IMR-90 (cell line): Measurements from ENCODE around the gene RAP1A. TPM values are rescaled to one million over a fixed set of nuclear protein-coding genes. Genes with fewer than 3 reads are reported as not detected.

ENCODE experiments used
- ATAC-seq: fragments of 200-7000 bp; cut with Tn5 transposase; 2 replicates; pipeline ENCODE4 v1.9.1; 2020; ENCODE audit warnings: low read depth, mild to moderate bottlenecking, moderate library complexity
- BruUV-seq: library from RNA; stranded (reverse); fragments of 400-500 nt; replicated peaks from 2 replicates; lab custom pipeline; 2021; lab: Mats Ljungman, UMichigan
- CTCF ChIA-PET: fragments of 300-600 bp; formaldehyde crosslinking; extraction: SDS; loops from one replicate; lab custom pipeline; 2021; ENCODE audit warnings: antibody characterized with exemption; lab: Yijun Ruan, JAX
- POLR2A ChIA-PET: fragments of 300-600 bp; sonication (Branson Sonifier 250); formaldehyde crosslinking; loops from one replicate; lab custom pipeline; 2022; ENCODE audit warnings: antibody characterized with exemption; ENCODE audit not compliant: unreplicated experiment; lab: Charles Lee
- DNase-seq: peaks from one replicate; pipeline ENCODE4 v3.0.0; 2013
- H2AFZ ChIP-seq: replicated peaks from 2 replicates; pipeline ENCODE3; 2013; ENCODE audit warnings: low read length, mild to moderate bottlenecking; ENCODE audit not compliant: poor library complexity
- H2AK5ac ChIP-seq: 2 replicates; pipeline ENCODE4 v1.6.1; 2013; ENCODE audit warnings: low read depth, low read length, inconsistent platforms
- H2AK9ac ChIP-seq: replicated peaks from 2 replicates; pipeline ENCODE3; 2013; ENCODE audit warnings: mild to moderate bottlenecking, low read depth, low read length, moderate library complexity; ENCODE audit not compliant: poor library complexity
- H2BK120ac ChIP-seq: 2 replicates; pipeline ENCODE4 v1.6.1; 2013; ENCODE audit warnings: low read depth, low read length, inconsistent platforms
- H2BK15ac ChIP-seq: 3 replicates; pipeline ENCODE4 v1.6.1; 2013; ENCODE audit warnings: low read depth, low read length, inconsistent platforms
- H2BK20ac ChIP-seq: 2 replicates; pipeline ENCODE4 v1.6.1; 2013; ENCODE audit warnings: low read depth, mild to moderate bottlenecking, inconsistent platforms, low read length, moderate library complexity
- H2BK5ac ChIP-seq: 2 replicates; pipeline ENCODE4 v1.6.1; 2013; ENCODE audit warnings: mild to moderate bottlenecking, low read depth, low read length, inconsistent platforms; ENCODE audit not compliant: poor library complexity, severe bottlenecking
- H3K14ac ChIP-seq: replicated peaks from 2 replicates; pipeline ENCODE4 v1.6.1; 2013; ENCODE audit warnings: low read depth, low read length, inconsistent platforms
- H3K18ac ChIP-seq: 2 replicates; pipeline ENCODE4 v1.6.1; 2013; ENCODE audit warnings: low read depth, low read length, control low read depth
- H3K23ac ChIP-seq: 2 replicates; pipeline ENCODE4 v1.6.1; 2013; ENCODE audit warnings: low read depth, low read length, inconsistent platforms
- H3K27ac ChIP-seq: 2 replicates; pipeline ENCODE4 v1.5.1; 2013; ENCODE audit warnings: mild to moderate bottlenecking, control low read depth, low read length; ENCODE audit not compliant: insufficient read depth
- H3K27me3 ChIP-seq: 2 replicates; pipeline ENCODE4 v1.6.1; 2013; ENCODE audit warnings: low read length; ENCODE audit not compliant: control insufficient read depth, insufficient read depth
- H3K36me3 ChIP-seq: 2 replicates; pipeline ENCODE4 v1.6.1; 2013; ENCODE audit warnings: low read length, mixed read lengths; ENCODE audit not compliant: control insufficient read depth, insufficient read depth
- H3K4ac ChIP-seq: 2 replicates; pipeline ENCODE4 v1.6.1; 2013; ENCODE audit warnings: low read depth, low read length, inconsistent platforms
- H3K4me1 ChIP-seq: 2 replicates; pipeline ENCODE4 v1.6.1; 2013; ENCODE audit warnings: low read length, mixed read lengths; ENCODE audit not compliant: control insufficient read depth, insufficient read depth
- H3K4me2 ChIP-seq: 2 replicates; pipeline ENCODE4 v1.6.1; 2013; ENCODE audit warnings: low read depth, mild to moderate bottlenecking, control low read depth, low read length, moderate library complexity
- H3K4me3 ChIP-seq: 2 replicates; pipeline ENCODE4 v1.5.1; 2013; ENCODE audit warnings: low read depth, mild to moderate bottlenecking, control low read depth, low read length, moderate library complexity; ENCODE audit not compliant: insufficient read depth
- H3K56ac ChIP-seq: 2 replicates; pipeline ENCODE4 v1.6.1; 2013; ENCODE audit warnings: low read length, inconsistent platforms; ENCODE audit not compliant: insufficient read depth; ENCODE audit errors: extremely low read depth
- H3K79me1 ChIP-seq, 2 experiments: 2 replicates each; pipeline ENCODE4 v1.6.1; 2013; ENCODE audit warnings: low read length in 2 of 2, inconsistent platforms in 1 of 2, low read depth in 1 of 2
- H3K9ac ChIP-seq: 2 replicates; pipeline ENCODE4 v1.6.1; 2013; ENCODE audit warnings: low read depth, low read length, control low read depth
- H3K9me1 ChIP-seq: 2 replicates; pipeline ENCODE4 v1.6.1; 2013; ENCODE audit warnings: low read length, inconsistent platforms; ENCODE audit not compliant: insufficient read depth
- H3K9me3 ChIP-seq: 2 replicates; pipeline ENCODE4 v1.6.1; 2013; ENCODE audit warnings: low read length; ENCODE audit not compliant: control insufficient read depth, insufficient read depth
- H4K20me1 ChIP-seq: 2 replicates; pipeline ENCODE4 v1.6.1; 2013; ENCODE audit warnings: low read length, inconsistent platforms; ENCODE audit not compliant: insufficient read depth
- H4K5ac ChIP-seq: 2 replicates; pipeline ENCODE4 v1.6.1; 2013; ENCODE audit warnings: mild to moderate bottlenecking, low read depth, low read length, control low read depth
- H4K8ac ChIP-seq, 2 experiments: 2 replicates each; pipeline ENCODE4 v1.6.1; 2013; ENCODE audit warnings: low read depth in 2 of 2, low read length in 2 of 2, control low read depth in 1 of 2, inconsistent platforms in 1 of 2
- H4K91ac ChIP-seq: 2 replicates; pipeline ENCODE4 v1.6.1; 2013; ENCODE audit warnings: low read depth, low read length, inconsistent platforms; ENCODE audit not compliant: insufficient read depth
- BHLHE40 ChIP-seq: fragments of 150-350 bp; IDR thresholded peaks from 2 replicates; pipeline ENCODE4 v1.6.1; 2016; ENCODE audit warnings: mild to moderate bottlenecking, low read depth, low read length
- CEBPB ChIP-seq: IDR thresholded peaks from 2 replicates; pipeline ENCODE4 v1.6.1; 2012; ENCODE audit warnings: low read depth, low read length, improper control_type of control experiment
- CHD1 ChIP-seq: IDR thresholded peaks from 2 replicates; pipeline ENCODE4 v1.6.1; 2012; ENCODE audit warnings: low read depth, low read length, improper control_type of control experiment
- CTCF ChIP-seq: conservative IDR thresholded peaks from 2 replicates; pipeline ENCODE4 v1.5.1; 2012; ENCODE audit warnings: mild to moderate bottlenecking, low read depth, low read length, improper control_type of control experiment
- ELK1 ChIP-seq: fragments of 150-350 bp; IDR thresholded peaks from 2 replicates; pipeline ENCODE4 v1.6.1; 2016; ENCODE audit warnings: low read depth, mild to moderate bottlenecking, low read length, moderate library complexity, borderline replicate concordance
- FOS ChIP-seq: fragments of 150-350 bp; IDR thresholded peaks from 2 replicates; pipeline ENCODE4 v1.6.1; 2016; ENCODE audit warnings: low read depth, low read length
- MAFK ChIP-seq: IDR thresholded peaks from 2 replicates; pipeline ENCODE4 v1.6.1; 2012; ENCODE audit warnings: low read depth, low read length, improper control_type of control experiment
- MAZ ChIP-seq: IDR thresholded peaks from 2 replicates; pipeline ENCODE4 v1.6.1; 2012; ENCODE audit warnings: low read depth, mild to moderate bottlenecking, low read length, improper control_type of control experiment, moderate library complexity, borderline replicate concordance
- MXI1 ChIP-seq: IDR thresholded peaks from 2 replicates; pipeline ENCODE4 v1.6.1; 2012; ENCODE audit warnings: low read depth, mild to moderate bottlenecking, low read length, moderate library complexity, borderline replicate concordance
- NFE2L2 ChIP-seq: fragments of 150-350 bp; IDR thresholded peaks from 2 replicates; pipeline ENCODE4 v1.6.1; 2016; ENCODE audit warnings: low read depth, mild to moderate bottlenecking, low read length
- POLR2A ChIP-seq: IDR thresholded peaks from 2 replicates; pipeline ENCODE4 v1.6.1; 2012; ENCODE audit warnings: mild to moderate bottlenecking, low read depth, low read length
- RAD21 ChIP-seq: IDR thresholded peaks from 2 replicates; pipeline ENCODE4 v1.6.1; 2012; ENCODE audit warnings: low read length, improper control_type of control experiment
- RCOR1 ChIP-seq: IDR thresholded peaks from 2 replicates; pipeline ENCODE4 v1.6.1; 2012; ENCODE audit warnings: mild to moderate bottlenecking, low read length, improper control_type of control experiment; ENCODE audit not compliant: insufficient replicate concordance
- RFX5 ChIP-seq: IDR thresholded peaks from 2 replicates; pipeline ENCODE4 v1.8.0; 2012; ENCODE audit warnings: low read depth, mild to moderate bottlenecking, low read length, moderate library complexity
- SMC3 ChIP-seq: fragments of 150-350 bp; IDR thresholded peaks from 2 replicates; pipeline ENCODE4 v1.6.1; 2016; ENCODE audit warnings: low read depth, mild to moderate bottlenecking, antibody characterized with exemption, low read length, moderate library complexity
- USF2 ChIP-seq: fragments of 150-350 bp; IDR thresholded peaks from 2 replicates; pipeline ENCODE4 v1.6.1; 2017; ENCODE audit warnings: mild to moderate bottlenecking, antibody characterized with exemption, low read length, low read depth
- WGBS, 2 experiments: methylation state at CpG; one replicate each; pipeline versions ENCODE4 v1.1.5 to v1.1.7; 2013; ENCODE audit warnings: missing lambda C conversion rate in 2 of 2; ENCODE audit not compliant: insufficient read length in 1 of 2; ENCODE audit errors: extremely low coverage in 2 of 2; 5-methylcytosine and 5-hydroxymethylcytosine counted together
- dilution Hi-C: fragments of 300-500 bp; cut with HindIII; formaldehyde crosslinking; loops from one replicate; pipeline ENCODE4 v1.14.3; 2018; ENCODE audit warnings: low sequenced_read_pairs; ENCODE audit not compliant: unreplicated experiment
- in situ Hi-C: fragments of 300-500 bp; cut with MboI; formaldehyde crosslinking; loops from 3 replicates; pipeline ENCODE4 v1.14.3; 2019; ENCODE audit warnings: low sequenced_read_pairs, inconsistent platforms, mixed read lengths
- intact Hi-C: fragments of 100-400 bp; cut with micrococcal nuclease; formaldehyde crosslinking; loops from 2 replicates; pipeline ENCODE4 v1.10.0; 2022
- polyA plus RNA-seq, 3 experiments: library from polyadenylated mRNA; depleted of rRNA; stranded (reverse); fragments of >200 nt; gene quantifications; 2 replicates each; pipeline ENCODE4 v1.2.3, GENCODE V29; 2012; ENCODE audit warnings: low replicate concordance in 1 of 3
- total RNA-seq: library from RNA; depleted of rRNA; stranded (reverse); fragments of >200 nt; gene quantifications from 2 replicates; pipeline ENCODE4 v1.2.3, GENCODE V29; 2012

The RAP1A gene
- total and polyA plus RNA-seq, 2 of the 4 experiments (the other 2 are of a cell fraction), result 18.1 to 43.6 TPM

- H2AK5ac ChIP-seq, result no peak overlapping the region
- H2BK15ac ChIP-seq, result no peak overlapping the region
- ChIA-PET CTCF (no interaction called here), POLR2A (no interaction called here)
- no peak overlapping the region for H3K18ac ChIP-seq
- no CpG with 5 or more reads among the region's 3 CpGs for WGBS, 2 experiments
- no peak overlapping the region for H3K56ac ChIP-seq
- no peak overlapping the region for H2BK5ac ChIP-seq
- H4K5ac ChIP-seq, result no peak overlapping the region
- no peak overlapping the region for H3K4me3 ChIP-seq
- H4K20me1 ChIP-seq, result peaks cover 51% of the 10 kb centered on the region
- H3K4ac ChIP-seq, result no peak overlapping the region
- ATAC-seq, result no peak
- peaks cover 14% of the 10 kb centered on the region; the same call in 1 of the 2 replicates for H3K9me1 ChIP-seq
- no peak overlapping the region for H2BK120ac ChIP-seq
- H3K79me1 ChIP-seq, result peaks cover 28 to 72% of the 10 kb centered on the region in 2 experiments
- in situ Hi-C loops (no loop called here), dilution Hi-C loops (no loop called here), intact Hi-C loops (no loop called here)
- no TSS peak for BruUV-seq
- H3K36me3 ChIP-seq, result peaks cover 6% of the 10 kb centered on the region
- no peak for TF ChIP-seq BHLHE40
- no peak for TF ChIP-seq USF2
- TF ChIP-seq SMC3, result no peak
- no peak for TF ChIP-seq ELK1
- no peak for TF ChIP-seq NFE2L2
- TF ChIP-seq RFX5, result no peak
- no peak for TF ChIP-seq RCOR1
- no peak for TF ChIP-seq CEBPB
- no peak for TF ChIP-seq CHD1
- no peak for TF ChIP-seq CTCF
- TF ChIP-seq RAD21, result no peak
- no peak for TF ChIP-seq POLR2A
- no peak for TF ChIP-seq MXI1
- TF ChIP-seq MAZ, result no peak
- TF ChIP-seq FOS, result no peak
- TF ChIP-seq MAFK, result no peak
- peaks cover 3% of the 10 kb centered on the region for H3K4me1 ChIP-seq
- H2BK20ac ChIP-seq, result no peak overlapping the region
- H3K9ac ChIP-seq, result no peak overlapping the region
- no peaks in the 10 kb centered on the region for H3K9me3 ChIP-seq
- H4K8ac ChIP-seq, result no peak overlapping the region
- H2AK9ac ChIP-seq, result no peak overlapping the region
- H2AFZ ChIP-seq, result no peak overlapping the region
- no peaks in the 10 kb centered on the region for H3K27me3 ChIP-seq
- H3K14ac ChIP-seq, result no peak overlapping the region
- no peak for DNase-seq
- H3K27ac ChIP-seq, result no peak overlapping the region
- H3K23ac ChIP-seq, result no peak overlapping the region
- no peak overlapping the region for H3K4me2 ChIP-seq
- H4K91ac ChIP-seq, result no peak overlapping the region
Measured at GRCh38 chr1:111643696-111644095, 24.1 kb downstream of the RAP1A start.
